ENCODE results near the gene TAF1A. TPM values are rescaled to one million over a fixed set of nuclear protein-coding genes. Genes with fewer than 3 reads are reported as not detected.
A peak's percentile ranks its signal among the peaks of the same experiment; 100 is the strongest.

Gene TAF1A
- total RNA-seq, 1 experiment from 2014 or later, result 21.4 TPM

DNA sequence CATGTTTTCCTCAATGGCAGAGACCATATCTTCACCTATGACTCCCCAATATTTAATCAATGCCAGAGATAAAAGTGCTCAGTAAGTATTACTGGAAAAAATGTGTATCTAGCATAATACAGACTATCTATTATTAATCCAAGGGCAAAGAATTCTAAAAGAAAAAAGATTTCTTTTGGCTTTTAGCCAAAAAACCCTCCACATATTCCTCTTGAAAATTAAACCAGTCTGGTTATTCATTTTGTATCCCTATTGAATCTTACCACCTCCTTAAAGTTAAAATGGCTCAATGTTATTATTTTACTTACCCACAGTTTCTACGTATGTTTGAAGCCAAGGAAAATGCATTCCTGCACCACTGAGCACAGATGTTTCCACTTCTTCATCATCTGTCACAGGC, 1.6 kb downstream of the TAF1A start:
- H3K27ac ChIP-seq (ENCODE audit: low read depth, low read length), result no peak overlapping the region
- ChIA-PET POLR2A (no interaction called here), CTCF (no interaction called here), RAD21 (ENCODE audit: low non-redundant PET in 1 of 2, low total read pairs in 2 of 2, uncharacterized antibody in 2 of 2, unreplicated experiment in 2 of 2) (no interaction called here)
- H4K20me1 ChIP-seq (ENCODE audit: insufficient read depth), result no peaks in the 10 kb centered on the region
- peak overlapping the region; percentile 88 for H3K4me2 ChIP-seq (ENCODE audit: low read length)
- intact Hi-C loops (cut with micrococcal nuclease), result no loop called here
- DNase-seq (ENCODE audit: low read depth, low spot score) (no peak), ATAC-seq (no peak)
- peaks cover 65% of the 10 kb centered on the region for H3K79me2 ChIP-seq (ENCODE audit: insufficient read depth, low read length)
- no peak overlapping the region for H2AFZ ChIP-seq (ENCODE audit: low read depth, low read length, poor library complexity, severe bottlenecking)
- H3K27me3 ChIP-seq (ENCODE audit: insufficient read depth, low read length), result no peaks in the 10 kb centered on the region
- peak overlapping the region in 1 of 2 experiments; percentile 84; a peak in 1 of 4 replicates for H3K4me3 ChIP-seq (replicated peaks in 1 of 2; ENCODE audit: low read depth in 1 of 2, low read length in 2 of 2)
- TF ChIP-seq TCF7L2 (IDR thresholded peaks at IDR 0.05; ENCODE audit: borderline replicate concordance, extremely low read depth, insufficient read depth, insufficient read length) (no peak), ELF1 (IDR thresholded peaks at IDR 0.05; ENCODE audit: borderline replicate concordance, low read depth) (no peak)
- H3K9me2 ChIP-seq (ENCODE audit: insufficient read depth), result no peaks in the 10 kb centered on the region
- no peak overlapping the region for H3K9ac ChIP-seq (ENCODE audit: low read length)
- no peaks in the 10 kb centered on the region for H3K9me3 ChIP-seq (ENCODE audit: control insufficient read depth in 1 of 2, insufficient read depth in 1 of 2, low read depth in 1 of 2, low read length in 2 of 2)
- H3K4me1 ChIP-seq (ENCODE audit: control insufficient read depth in 1 of 2, insufficient read depth in 2 of 2, low read length in 2 of 2), result peaks cover 0 to 18% of the 10 kb centered on the region in 2 experiments; a peak in 3 of 4 replicates
- BruUV-seq (replicated peaks), result no TSS peak
- peaks cover 11 to 16% of the 10 kb centered on the region in 2 experiments; a peak in 3 of 4 replicates for H3K36me3 ChIP-seq (ENCODE audit: control insufficient read depth in 1 of 2, insufficient read depth in 2 of 2, low read length in 2 of 2)

- intact Hi-C loops (cut with micrococcal nuclease), result no loop called here
- no peak for DNase-seq (ENCODE audit: low read depth, low spot score)
- H3K36me3 ChIP-seq (ENCODE audit: control insufficient read depth in 1 of 2, insufficient read depth in 2 of 2, low read length in 2 of 2), result peaks cover 14 to 26% of the 10 kb centered on the region in 2 experiments; a peak in 3 of 4 replicates
- ATAC-seq, result no peak
- no TSS peak for BruUV-seq (replicated peaks)
- no peak overlapping the region for H3K4me2 ChIP-seq (ENCODE audit: low read length)
- peaks cover 7 to 31% of the 10 kb centered on the region in 2 experiments for H3K4me1 ChIP-seq (ENCODE audit: control insufficient read depth in 1 of 2, insufficient read depth in 2 of 2, low read length in 2 of 2)
- H3K9ac ChIP-seq (ENCODE audit: low read length), result no peak overlapping the region
- no peaks in the 10 kb centered on the region for H3K9me2 ChIP-seq (ENCODE audit: insufficient read depth)
- H3K9me3 ChIP-seq (ENCODE audit: control insufficient read depth in 1 of 2, insufficient read depth in 1 of 2, low read depth in 1 of 2, low read length in 2 of 2), result no peaks in the 10 kb centered on the region
- no peaks in the 10 kb centered on the region for H4K20me1 ChIP-seq (ENCODE audit: insufficient read depth)
- peaks cover 78% of the 10 kb centered on the region for H3K79me2 ChIP-seq (ENCODE audit: insufficient read depth, low read length)
- no peak overlapping the region for H2AFZ ChIP-seq (ENCODE audit: low read depth, low read length, poor library complexity, severe bottlenecking)
- ChIA-PET RAD21 (ENCODE audit: low non-redundant PET in 1 of 2, low total read pairs in 2 of 2, uncharacterized antibody in 2 of 2, unreplicated experiment in 2 of 2) (no interaction called here), POLR2A (no interaction called here), CTCF (no interaction called here)
- H3K27ac ChIP-seq (ENCODE audit: low read depth, low read length), result no peak overlapping the region
- TF ChIP-seq SP1 (IDR thresholded peaks at IDR 0.05; ENCODE audit: low read depth) (no peak), JUND (IDR thresholded peaks at IDR 0.05) (no peak), EGR1 (IDR thresholded peaks at IDR 0.05; ENCODE audit: low read depth) (no peak)
- no peak overlapping the region for H3K4me3 ChIP-seq (replicated peaks in 1 of 2; ENCODE audit: low read depth in 1 of 2, low read length in 2 of 2)
- H3K27me3 ChIP-seq (ENCODE audit: insufficient read depth, low read length), result no peaks in the 10 kb centered on the region
Observed at GRCh38 chr1:222586842-222587241, 2.9 kb downstream of the TAF1A start.

All from HCT116 (cell line).